ENCODE measurements around the gene TBX3. TPM values are rescaled to one million over a fixed set of nuclear protein-coding genes. Genes with fewer than 3 reads are reported as not detected.
A peak's percentile ranks its signal among the peaks of the same experiment; 100 is the strongest.
"Not testable (repeated sequence)": the region's sequence is repeated elsewhere in the genome, so short reads cannot be mapped to it uniquely, and the experiment has no call there.

TBX3 gene
- total RNA-seq, result 11.9 TPM
- long read RNA-seq, partial matches to known transcripts, result 7 of 7 reads
- long read RNA-seq, other reads (novel, unspliced or antisense), result 0 of 7 reads

DNA sequence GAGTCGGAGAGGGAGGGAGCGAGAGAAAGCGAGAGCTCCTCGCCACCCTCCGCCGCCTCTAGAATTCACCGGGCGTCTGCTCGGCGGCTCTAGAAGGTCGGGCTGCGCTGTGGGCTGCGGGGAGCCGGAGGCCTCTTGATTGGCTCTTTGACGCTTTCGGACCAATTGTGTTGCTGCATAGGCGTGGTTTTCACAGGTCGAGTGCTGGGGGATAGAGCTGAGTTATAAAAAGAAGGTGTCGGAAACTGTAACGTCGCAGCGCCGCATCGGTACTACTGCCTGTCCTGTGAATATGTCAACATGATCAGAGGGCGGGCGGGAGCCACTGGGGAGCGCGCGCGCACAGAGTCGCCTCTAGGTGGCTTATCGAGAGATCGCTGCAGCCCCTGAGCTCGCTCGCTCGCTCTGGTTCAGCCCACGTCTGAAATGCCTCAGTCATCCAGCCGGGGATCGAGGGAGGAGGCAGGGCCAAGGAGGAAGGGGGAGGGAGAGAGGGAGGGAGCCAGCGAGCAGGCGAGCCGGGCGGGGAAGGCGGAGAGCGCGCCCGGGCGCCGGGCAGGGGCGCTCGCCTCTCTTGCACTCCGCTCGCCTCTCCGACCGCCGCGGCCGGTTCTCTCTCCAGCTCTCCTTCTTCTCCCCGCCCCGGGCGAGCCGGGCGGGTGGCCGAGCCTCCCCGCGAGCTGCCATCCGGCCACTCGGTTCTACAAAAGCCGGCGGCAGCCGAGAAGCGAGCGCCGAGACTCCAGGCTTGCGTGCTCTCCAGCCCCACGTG, at the start of gene TBX3:
TSS of gene TBX3 (minus strand) at position 78 of the 772 bp plus-strand sequence. CDS start 975 bp downstream, outside the sequence.
- DNase-seq (ENCODE audit: missing footprints) (peak; percentile 94), ATAC-seq (peak; percentile 94)
- intact Hi-C loops (cut with DNase I), result loop anchor here (5.0 to 10.0 kb wide), 2 partner anchors 271 to 1068 kb away; no protein-coding TSS in a partner anchor

DNA sequence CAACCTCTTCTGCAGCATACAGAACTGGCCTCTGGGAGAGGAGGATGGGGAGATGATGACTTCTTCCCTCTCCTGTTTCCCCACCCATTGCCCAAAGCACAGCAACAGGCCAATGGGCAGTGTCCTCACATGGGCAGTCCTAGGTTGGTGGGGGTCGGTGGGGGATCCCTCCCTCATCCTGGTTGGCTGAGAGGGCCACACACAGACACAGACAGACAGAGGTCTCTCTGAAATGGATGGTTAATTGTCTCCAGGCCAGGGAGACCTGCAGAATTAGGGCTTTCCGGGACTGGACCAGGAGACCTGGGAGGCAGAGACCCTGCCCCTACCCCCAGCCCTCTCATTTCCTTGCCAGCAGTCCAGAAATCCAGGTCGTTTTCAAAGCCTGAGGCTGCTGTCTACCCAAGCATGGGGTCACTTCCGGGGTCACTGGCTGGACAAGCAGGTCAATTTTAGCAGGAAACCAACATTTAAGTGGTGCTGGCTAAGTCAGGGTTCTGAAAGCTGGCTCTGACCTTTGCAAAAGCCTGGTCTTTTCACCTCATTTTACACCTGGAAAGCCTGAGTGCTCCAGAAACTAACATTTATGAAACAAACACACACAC, 48.6 kb upstream of the TBX3 start:
- intact Hi-C loops (cut with DNase I), result no loop called here
- ATAC-seq, result no peak
- no peak for DNase-seq (ENCODE audit: missing footprints)

DNA sequence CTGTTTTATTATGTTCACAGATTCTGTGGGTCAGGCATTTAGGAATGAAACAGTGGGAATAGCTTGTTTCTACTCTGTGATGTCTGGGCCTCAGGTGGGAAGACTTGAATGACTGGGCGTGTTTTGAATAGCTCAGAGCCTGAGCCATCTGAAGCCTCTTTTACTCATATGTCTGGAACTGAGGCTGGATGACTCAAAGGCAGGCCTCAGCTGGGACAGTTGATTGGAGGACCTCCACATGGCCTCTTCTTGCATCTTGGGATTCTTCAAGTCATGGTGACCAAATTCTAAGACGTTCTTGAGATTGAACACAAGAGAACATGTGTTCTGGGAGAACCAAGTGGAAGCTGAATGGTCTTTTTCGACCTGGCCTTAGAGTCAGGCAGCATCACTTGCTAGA, 45.8 kb upstream of the TBX3 start:
- intact Hi-C loops (cut with DNase I), result no loop called here
- ATAC-seq (no peak), DNase-seq (ENCODE audit: missing footprints) (no peak)

DNA sequence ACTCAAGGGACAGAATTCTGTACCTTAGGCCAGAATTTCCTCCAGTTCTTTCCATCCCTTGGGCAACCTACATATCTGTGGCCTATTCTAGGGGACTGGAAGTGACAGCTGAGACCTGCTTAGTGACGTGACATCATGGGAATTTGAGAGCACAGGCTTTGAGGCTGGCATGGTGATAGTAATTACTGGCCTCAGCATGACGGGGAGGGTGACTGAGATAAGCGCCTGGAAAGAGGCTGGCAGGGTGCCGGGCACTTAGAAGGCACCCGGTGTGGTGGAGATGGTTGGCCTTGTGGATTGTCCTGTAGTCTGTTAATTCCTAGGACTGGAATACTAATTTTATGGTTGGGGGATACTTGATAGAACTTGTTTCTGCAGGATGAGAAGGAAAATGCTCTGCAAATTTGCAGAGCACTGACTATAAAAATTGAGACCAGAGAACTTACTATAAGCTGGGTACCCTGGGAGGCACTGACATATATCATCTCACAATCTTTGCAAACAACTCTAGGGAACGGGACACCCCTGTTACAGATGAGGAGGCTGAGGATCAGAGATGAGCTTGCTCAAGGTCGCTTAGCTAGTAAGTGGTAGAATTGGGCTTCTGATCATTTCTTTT, 42.2 kb upstream of the TBX3 start:
- ATAC-seq (peak; percentile 93), DNase-seq (ENCODE audit: missing footprints) (no peak)
- intact Hi-C loops (cut with DNase I), result no loop called here

DNA sequence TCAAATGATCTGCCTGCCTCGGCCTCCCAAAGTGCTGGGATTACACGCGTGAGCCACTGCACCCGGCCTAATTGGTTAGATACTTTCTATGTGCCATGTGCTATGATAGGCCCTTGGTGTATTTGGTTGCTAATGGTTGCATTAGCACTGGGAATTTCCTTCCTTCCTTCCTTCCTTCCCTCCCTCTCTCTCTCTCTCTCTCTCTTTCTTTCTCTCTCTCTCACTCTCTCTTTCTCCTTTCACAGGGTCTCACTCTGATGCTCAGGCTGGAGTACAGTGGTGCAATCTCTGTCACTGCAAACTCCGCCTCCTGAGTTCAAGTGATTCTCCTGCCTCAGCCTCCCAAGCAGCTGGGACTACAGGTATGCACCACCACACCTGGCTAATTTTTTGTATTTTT, 38.2 kb upstream of the TBX3 start:
- DNase-seq (ENCODE audit: missing footprints); ATAC-seq; intact Hi-C loops (cut with DNase I): not testable (repeated sequence)

DNA sequence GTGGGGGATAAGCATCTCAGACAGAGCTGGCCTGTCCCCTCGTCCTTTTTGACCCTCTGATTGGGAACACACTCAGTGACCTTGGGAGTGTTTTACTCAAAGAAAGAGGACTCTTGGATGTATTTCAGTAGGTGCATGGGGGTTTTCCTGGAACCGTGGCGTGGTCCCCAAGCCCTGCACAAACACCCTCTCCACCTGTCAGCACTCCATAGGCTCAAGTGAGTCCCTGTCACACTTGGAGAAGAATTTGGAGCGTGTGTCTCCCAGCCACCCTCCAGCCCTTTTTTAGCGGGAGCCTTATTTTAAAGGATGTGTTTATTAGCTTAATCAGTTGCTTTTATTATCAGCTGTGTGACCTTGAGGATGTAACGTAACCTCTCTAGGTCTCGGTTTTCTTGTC, 37.3 kb upstream of the TBX3 start:
- ATAC-seq (no peak), DNase-seq (ENCODE audit: missing footprints) (no peak)
- intact Hi-C loops (cut with DNase I), result no loop called here

DNA sequence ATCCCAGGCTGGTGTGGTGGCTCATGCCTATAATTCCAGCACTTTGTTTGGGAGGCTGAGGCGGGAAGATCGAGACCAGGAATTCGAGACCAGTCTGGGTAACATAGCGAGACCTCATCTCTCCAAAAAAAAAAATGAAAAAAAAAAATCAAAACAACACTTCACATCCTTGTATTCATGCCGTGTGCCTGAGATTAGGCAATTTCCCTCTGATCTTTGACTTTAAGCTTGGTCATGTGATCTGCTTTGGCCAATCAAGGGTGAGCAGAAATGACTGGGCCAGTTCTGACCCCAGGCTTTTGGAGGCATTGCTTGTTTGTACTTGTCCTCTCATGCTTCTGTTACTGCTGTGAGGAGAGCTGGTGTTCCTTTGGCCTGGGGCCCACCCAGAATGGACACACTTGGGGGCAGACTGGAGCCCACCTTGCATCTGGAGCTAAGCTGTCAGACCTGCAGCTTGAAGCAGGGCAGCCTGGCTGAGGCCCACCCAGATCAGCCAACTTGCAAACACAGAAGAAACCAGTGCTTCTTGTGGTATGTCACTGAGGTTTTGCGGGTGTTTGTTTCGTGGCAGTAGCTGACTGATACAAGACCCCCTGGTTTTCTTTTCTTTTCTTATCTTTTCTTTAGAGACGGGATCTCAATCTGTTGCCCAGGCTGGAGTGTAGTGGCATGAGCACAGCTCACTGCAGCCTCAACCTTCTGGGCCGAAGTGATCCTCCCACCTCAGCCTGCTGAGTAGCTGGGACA, 29.7 kb upstream of the TBX3 start:
- ATAC-seq (no peak), DNase-seq (ENCODE audit: missing footprints) (no peak)
- intact Hi-C loops (cut with DNase I), result no loop called here

DNA sequence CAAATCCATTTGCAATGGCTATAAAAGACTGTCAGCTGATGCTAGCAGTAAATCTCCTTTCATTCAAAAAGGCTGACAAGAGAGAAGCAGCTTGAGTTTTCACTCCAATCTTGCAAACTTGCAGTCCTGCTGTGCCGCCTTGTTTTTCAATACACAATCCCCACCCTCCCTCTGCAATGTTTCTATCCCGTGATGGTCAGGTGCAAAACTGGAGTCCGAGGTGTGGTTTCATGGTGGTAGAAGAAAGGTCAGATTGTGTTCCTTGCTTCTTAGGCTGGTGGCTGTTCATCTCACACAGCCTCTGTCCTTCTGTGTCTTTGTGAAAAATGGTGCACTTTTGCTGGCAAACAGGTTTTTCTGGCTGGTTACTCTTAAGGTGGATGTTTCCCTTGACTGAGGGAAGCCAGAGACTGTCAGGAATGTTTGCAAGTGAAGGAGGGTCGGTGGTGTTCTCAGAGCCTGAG, 27.7 kb upstream of the TBX3 start:
- no peak for ATAC-seq
- no peak for DNase-seq (ENCODE audit: missing footprints)
- intact Hi-C loops (cut with DNase I), result no loop called here

DNA sequence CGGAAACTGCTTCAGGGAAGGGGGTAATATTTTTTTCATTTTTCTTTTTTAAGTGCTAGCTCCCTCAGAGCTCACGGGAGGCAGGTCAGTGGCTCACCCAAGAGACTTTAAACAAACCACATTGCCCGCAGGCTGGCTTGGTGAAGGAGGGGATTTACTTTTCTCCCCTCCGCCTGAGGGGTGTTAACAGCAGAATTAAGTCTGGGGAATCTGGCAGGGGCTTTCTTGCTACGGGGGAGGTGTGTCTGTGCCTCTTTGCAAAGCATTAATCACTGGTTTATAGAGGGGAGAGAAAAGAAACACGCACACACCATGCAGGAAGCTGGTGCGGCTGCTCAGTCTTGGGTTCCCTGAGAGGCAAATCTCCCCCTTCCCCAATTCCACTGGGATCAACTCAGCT, 26.2 kb upstream of the TBX3 start:
- intact Hi-C loops (cut with DNase I), result no loop called here
- ATAC-seq (no peak), DNase-seq (ENCODE audit: missing footprints) (no peak)

DNA sequence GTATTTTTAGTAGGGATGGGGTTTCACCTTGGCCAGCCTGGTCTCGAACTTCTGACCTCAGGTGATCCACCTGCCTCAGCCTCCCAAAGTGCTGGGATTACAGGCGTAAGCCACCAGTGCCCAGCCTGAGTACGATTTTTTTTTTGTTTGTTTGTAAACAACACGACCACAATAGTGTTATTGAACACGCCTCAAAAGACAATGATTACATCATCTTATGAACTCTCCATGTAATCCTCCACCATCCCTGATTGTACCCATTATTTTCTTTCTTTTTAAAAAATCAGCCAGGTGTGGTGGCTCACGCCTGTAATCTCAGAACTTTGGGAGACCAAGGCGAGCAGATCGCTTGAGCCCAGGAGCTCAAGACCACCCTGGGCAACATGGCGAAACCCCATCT, 25.1 kb upstream of the TBX3 start:
- no peak for ATAC-seq
- DNase-seq (ENCODE audit: missing footprints), result no peak
- intact Hi-C loops (cut with DNase I), result loop anchor here (10.0 kb wide), 1 partner anchor 386 kb away; no protein-coding TSS in a partner anchor

DNA sequence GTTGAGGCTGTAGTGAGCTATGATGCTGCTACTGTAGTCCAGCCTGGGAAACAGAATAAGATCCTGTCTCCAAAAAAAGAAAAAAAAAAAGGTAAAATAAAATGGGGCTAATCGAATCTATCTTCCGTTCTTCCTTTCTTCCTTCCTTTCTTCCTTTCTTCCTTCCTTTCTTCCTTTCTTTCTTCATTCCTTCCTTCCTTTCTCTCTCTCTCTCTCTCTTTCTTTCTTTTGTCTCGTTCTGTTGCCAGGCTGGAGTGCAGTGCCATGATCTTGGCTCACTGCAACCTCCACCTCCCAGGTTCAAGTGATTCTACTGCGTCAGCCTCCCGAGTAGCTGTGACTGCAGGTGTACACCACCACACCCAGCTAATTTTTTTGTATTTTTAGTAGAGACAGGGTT, 24.6 kb upstream of the TBX3 start:
- DNase-seq (ENCODE audit: missing footprints); ATAC-seq: not testable (repeated sequence)
- intact Hi-C loops (cut with DNase I), result loop anchor here (10.0 kb wide), 1 partner anchor 386 kb away; no protein-coding TSS in a partner anchor

DNA sequence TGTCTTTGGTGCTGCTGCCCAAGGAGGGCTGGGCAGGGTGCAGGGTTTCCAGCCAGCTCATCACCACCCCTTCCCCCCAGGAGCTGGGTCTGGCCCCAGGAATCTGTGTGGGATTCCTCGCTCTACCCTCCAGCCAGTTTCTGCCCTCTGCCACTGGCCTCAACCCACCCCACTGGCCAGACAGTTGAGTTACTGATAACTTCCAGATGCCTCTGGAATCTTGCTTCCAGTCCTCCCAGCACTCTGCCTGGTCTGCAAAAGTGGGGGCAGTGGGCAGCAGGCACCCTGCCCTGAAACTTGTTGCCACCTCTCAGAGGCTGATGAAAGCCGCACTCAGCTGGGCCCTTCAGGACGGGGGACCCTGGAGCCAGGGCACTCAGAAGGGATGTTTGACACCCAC, 20.1 kb upstream of the TBX3 start:
- peak; percentile 92 for ATAC-seq
- intact Hi-C loops (cut with DNase I), result loop anchor here (10.0 kb wide), 1 partner anchor 391 kb away; no protein-coding TSS in a partner anchor
- no peak for DNase-seq (ENCODE audit: missing footprints)

DNA sequence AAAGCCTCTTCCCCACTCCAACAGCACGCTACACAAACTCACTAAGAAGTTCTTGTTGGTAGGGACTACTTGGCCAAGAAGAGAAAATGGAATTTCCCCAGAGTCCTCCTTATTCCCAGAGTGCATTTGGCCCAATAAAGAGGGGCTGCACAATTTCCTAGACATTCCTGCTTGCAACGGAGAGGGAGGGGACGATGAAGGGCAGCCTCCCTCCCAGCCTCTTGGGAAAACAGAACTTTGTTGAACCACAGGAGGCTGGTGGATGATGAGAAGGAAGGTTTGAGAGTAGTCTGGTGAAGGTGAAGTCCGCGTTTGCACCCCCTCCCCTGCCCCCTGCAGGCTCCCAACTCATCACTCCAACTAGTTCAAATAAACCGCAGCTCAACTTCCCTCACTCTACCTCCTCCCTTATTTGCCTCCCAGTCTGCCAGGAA, 19.1 kb upstream of the TBX3 start:
- ATAC-seq, result no peak
- DNase-seq (ENCODE audit: missing footprints), result no peak
- intact Hi-C loops (cut with DNase I), result loop anchor here (10.0 kb wide), 1 partner anchor 392 kb away; no protein-coding TSS in a partner anchor

DNA sequence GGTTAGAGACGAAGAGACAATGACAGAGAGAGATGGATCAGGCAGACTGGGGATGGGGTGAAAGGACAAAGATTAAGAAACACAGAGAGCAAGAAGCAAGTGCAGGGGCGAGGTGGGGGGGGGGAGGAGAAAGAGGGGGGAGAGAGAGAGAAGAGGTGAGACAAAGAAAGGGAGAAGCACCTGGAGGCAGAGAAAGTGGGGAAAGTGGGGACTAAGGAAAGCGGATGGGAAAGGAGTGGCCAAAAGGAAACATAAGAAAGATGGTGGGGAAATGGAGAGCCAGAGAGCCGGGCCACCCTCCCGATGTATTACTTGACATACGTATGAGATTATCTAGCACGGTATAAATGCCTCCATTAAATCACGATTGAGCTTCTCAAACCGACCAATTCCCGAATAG, 18.5 kb upstream of the TBX3 start:
- DNase-seq (ENCODE audit: missing footprints) (no peak), ATAC-seq (no peak)
- intact Hi-C loops (cut with DNase I), result loop anchor here (10.0 kb wide), 1 partner anchor 392 kb away; no protein-coding TSS in a partner anchor

DNA sequence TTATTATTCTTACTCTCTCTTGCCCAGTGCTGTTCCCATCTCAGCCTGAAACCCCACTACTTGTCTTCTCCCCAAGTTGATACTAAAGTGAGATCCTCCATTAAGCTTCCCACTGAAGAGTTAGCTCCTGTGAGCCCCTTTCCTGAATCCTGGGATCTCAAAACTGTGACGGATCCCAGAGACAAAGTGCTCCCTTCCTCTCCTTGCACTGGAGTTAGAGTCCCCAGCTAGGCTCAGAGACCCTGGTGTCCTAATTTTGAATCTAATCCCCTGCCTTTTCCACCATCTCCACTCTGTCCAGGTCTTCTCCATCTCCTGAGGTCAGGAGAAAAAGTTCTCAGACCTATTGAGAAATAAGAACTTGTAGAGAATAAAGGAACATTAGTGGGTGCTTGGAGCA, 17.6 kb upstream of the TBX3 start:
- intact Hi-C loops (cut with DNase I), result loop anchor here (10.0 kb wide), 1 partner anchor 393 kb away; no protein-coding TSS in a partner anchor
- DNase-seq (ENCODE audit: missing footprints) (no peak), ATAC-seq (no peak)

DNA sequence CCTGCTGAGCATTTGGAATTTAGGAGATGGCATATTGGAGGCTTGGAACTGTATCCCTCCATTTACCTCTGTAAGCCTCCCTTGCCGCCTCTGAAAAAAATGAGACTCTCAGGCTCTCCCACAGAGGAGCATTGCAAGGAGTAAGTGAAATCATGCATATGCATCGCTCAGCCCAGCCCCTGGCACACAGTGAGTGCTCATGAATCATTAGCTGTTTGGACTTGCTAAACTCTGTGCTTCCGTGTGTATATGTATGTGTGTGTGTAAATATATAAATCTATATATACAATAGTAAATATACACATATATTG, 17.1 kb upstream of the TBX3 start:
- intact Hi-C loops (cut with DNase I), result loop anchor here (10.0 kb wide), 1 partner anchor 394 kb away; no protein-coding TSS in a partner anchor
- no peak for ATAC-seq
- DNase-seq (ENCODE audit: missing footprints), result no peak

DNA sequence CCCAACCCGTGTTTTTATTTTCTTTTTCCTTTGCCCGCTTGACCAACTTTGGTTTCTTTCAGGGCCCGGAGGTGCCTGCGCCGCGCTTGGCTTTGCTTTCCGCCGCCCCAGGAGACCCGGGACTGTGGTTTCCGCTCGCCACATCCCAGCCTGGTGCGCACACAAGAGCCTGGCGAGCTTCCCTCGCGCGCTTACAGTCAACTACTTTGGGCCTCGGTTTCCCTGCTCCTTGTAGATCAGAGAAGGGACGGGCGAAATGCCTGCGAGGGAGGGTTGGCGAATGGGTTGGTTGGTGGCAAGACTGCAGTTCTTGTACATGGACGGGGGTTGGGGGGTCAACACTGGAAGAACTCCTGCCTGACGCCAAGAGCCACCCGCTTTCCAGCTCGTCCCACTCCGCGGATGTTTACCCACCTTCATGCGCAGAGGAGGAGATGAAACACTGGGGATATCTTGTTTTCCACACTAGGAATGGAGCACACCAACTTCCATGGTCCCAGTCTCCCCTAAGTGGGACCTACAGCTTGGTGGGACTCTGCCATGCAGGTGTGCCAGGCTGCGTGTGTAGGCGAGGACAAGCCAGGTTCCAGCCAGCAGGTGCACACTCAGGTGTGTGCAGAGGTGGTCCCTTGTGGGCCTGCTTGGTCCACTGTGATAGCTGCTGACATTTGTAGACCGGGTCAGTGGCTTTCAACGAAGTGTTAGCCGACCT, 16.6 kb upstream of the TBX3 start:
- intact Hi-C loops (cut with DNase I), result loop anchor here (10.0 kb wide), 1 partner anchor 394 kb away; no protein-coding TSS in a partner anchor
- no peak for ATAC-seq
- DNase-seq (ENCODE audit: missing footprints), result no peak

DNA sequence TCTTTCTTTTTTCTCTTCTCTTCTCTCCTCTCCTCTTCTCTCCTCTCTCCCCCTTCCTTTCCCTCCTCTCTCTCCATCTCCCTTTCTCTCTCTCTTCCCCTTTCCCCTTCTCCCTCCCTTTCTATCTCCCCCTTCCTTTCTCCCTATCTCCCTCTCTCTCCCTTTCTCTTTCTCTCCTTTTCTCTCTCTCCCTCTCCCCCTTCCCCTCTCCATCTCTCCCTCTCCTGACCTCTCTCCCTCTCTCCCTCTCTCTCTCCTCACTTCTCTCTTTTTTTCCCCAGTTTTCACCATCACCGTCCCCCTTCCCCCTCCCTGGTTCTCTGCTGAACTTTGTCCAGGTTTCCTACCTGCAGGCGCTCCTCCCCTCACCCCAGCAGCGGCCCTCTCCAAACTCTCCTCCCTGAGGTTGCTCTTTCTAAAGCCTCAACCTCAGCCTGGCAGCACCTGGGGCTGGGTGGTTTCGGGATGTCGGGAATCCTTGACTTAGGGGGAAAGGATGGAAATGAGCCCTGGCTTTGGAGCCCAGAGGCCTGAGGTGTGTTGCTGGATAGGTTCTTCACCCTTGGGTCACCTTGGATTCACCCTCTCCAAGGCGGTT, 14.7 kb upstream of the TBX3 start:
- intact Hi-C loops (cut with DNase I), result loop anchor here (10.0 kb wide), 1 partner anchor 336 kb away; no protein-coding TSS in a partner anchor
- ATAC-seq (no peak), DNase-seq (ENCODE audit: missing footprints) (no peak)
